Aorta (tissue), 5 donors: Measurements from ENCODE around the gene IGHMBP2. TPM values are rescaled to one million over a fixed set of nuclear protein-coding genes. Genes with fewer than 3 reads are reported as not detected.

Experiments used
- ATAC-seq: fragments of 200-7000 bp; cut with Tn5 transposase; one replicate; pipeline ENCODE4 v1.9.1; 2022; ENCODE audit warnings: moderate library complexity; ENCODE audit not compliant: low FRiP score
- DNase-seq, 2 donors: peaks; one replicate each; pipeline ENCODE4 v3.0.0-alpha.2; 2020
- H3K27ac ChIP-seq, 2 donors: one replicate each; pipeline ENCODE4 v1.5.1; 2013; ENCODE audit warnings: low read length in 2 of 2, mild to moderate bottlenecking in 2 of 2, moderate library complexity in 2 of 2, control low read depth in 1 of 2, inconsistent platforms in 1 of 2, low read depth in 1 of 2
- H3K27me3 ChIP-seq, 2 donors: one replicate each; pipeline ENCODE4 v1.6.1; 2013; ENCODE audit warnings: control low read depth in 1 of 2, low read length in 1 of 2, mild to moderate bottlenecking in 1 of 2, moderate library complexity in 1 of 2; ENCODE audit not compliant: insufficient read depth in 2 of 2, control insufficient read depth in 1 of 2
- H3K36me3 ChIP-seq, 2 donors: one replicate each; pipeline ENCODE4 v1.6.1; 2013; ENCODE audit warnings: control low read depth in 1 of 2, low read length in 1 of 2, mild to moderate bottlenecking in 1 of 2; ENCODE audit not compliant: insufficient read depth in 2 of 2, control insufficient read depth in 1 of 2
- H3K4me1 ChIP-seq, 2 donors: one replicate each; pipeline ENCODE4 v1.6.1; 2013; ENCODE audit warnings: low read length in 2 of 2, control low read depth in 1 of 2, mild to moderate bottlenecking in 1 of 2, moderate library complexity in 1 of 2; ENCODE audit not compliant: insufficient read depth in 2 of 2, control insufficient read depth in 1 of 2
- H3K4me3 ChIP-seq, 2 donors: one replicate each; pipeline ENCODE4 v1.5.1; 2013; ENCODE audit warnings: low read length in 2 of 2, control low read depth in 1 of 2, mild to moderate bottlenecking in 1 of 2
- H3K9me3 ChIP-seq: one replicate; pipeline ENCODE4 v1.6.1; 2013; ENCODE audit warnings: mild to moderate bottlenecking, low read length; ENCODE audit not compliant: control insufficient read depth
- WGBS, 2 donors: extraction: QIAGEN DNeasy Blood & Tissue Kit; methylation state at CpG; one replicate each; pipeline ENCODE4 v1.1.7; 2013; 5-methylcytosine and 5-hydroxymethylcytosine counted together
- intact Hi-C, 2 donors: fragments of 100-400 bp; cut with DNase I; formaldehyde crosslinking; loops; one replicate each; pipeline versions ENCODE4 v1.14.2 to v1.15.0; 2022
- polyA plus RNA-seq, 2 donors: library from polyadenylated mRNA; stranded (reverse); fragments of 200-250 nt; gene quantifications; one replicate each; pipeline ENCODE4 v1.2.3, GENCODE V29; 2013
- total RNA-seq, 2 donors: library from RNA; stranded (reverse); fragmentation: NEBNext Ultra II Directional; extraction: Animal tissue kit (Norgen Biotek cat#: 25700); gene quantifications; one replicate each; pipeline ENCODE4 v1.2.1, GENCODE V29; 2021
- donor health status: healthy with polysubstance abuse.
- donor health status: Bipolar disorder and iron deficiency.
- donor health status: DM: no; HTN: no; CAD: no.
- donor health status: DM: no; HTN: no; CAD: no.
- donor health status: DM: yes; HTN: yes; CAD: no.

The IGHMBP2 gene
- total and polyA plus RNA-seq, 4 donors = 5.6 to 64.7 (median 29.1) TPM

DNA sequence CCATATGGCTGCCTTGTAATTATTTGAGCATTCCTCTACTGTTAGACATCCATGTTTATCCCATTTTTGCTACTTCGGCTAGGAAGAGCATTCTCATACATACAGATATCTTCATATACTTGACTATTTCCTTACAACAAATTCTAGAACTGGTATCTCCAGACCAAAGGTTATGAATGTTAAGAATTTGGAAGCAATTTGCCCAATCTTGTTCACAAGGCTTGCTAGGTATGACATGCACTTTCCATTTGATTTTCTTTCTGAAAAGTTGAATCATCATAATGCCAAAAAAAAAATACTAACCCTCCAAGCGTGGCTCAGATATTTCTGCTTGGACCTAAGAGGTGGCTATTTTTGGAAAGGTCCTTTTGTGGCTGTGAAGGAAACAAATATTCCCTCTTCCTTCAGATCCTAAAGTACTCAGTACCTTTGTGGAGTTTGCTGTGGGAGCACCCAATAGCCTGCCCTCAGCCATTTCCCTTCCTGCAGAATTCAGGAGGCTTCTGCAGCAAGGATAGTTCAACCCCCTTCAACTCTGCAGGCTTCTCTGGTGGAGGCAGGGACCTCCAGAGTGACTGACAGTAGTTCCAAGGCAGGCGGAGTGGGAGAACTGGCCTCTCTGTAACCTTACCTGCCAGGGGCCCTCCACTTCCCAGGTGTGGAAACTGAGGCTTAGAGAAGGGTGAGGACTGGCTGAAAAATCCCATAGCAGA, 40.0 kb upstream of the IGHMBP2 start:
- no peaks in the 10 kb centered on the region for H3K27me3 ChIP-seq
- H3K27ac ChIP-seq = peak overlapping the region in 1 of 2 donors; percentile 52
- no peak for DNase-seq
- ATAC-seq = no peak
- H3K9me3 ChIP-seq = no peaks in the 10 kb centered on the region
- no peak overlapping the region for H3K4me3 ChIP-seq
- intact Hi-C loops = no loop called here
- no peaks in the 10 kb centered on the region for H3K4me1 ChIP-seq
- H3K36me3 ChIP-seq = no peaks in the 10 kb centered on the region
- WGBS, 2 donors = 66 to 67% methylated on average over 3 of the region's 3 CpGs

DNA sequence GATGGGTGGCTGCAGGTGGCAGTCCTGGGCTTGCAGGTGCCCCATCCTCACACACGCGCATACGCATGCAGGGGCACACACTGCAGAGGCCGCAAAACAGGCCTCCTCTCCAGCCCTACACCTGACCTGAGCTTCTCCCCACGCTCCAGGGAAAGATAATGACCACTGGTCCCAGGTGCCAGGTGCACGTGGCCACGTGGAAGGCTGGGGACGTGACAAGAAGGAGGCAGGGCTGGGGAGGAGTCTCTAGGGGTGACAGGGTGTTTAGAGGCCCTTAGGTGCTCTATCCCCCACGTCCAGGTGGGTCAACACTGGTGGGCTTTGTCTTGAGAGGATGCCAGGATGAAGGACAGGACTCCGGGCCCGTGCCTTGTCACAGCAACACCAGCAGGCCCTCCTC, 38.5 kb upstream of the IGHMBP2 start:
- H3K36me3 ChIP-seq = no peaks in the 10 kb centered on the region
- H3K27me3 ChIP-seq = no peaks in the 10 kb centered on the region
- peaks cover 0 to 3% of the 10 kb centered on the region in 2 donors for H3K4me1 ChIP-seq
- WGBS, 2 donors = 95 to 96% methylated on average over 9 to 11 of the region's 11 CpGs
- H3K4me3 ChIP-seq = no peak overlapping the region
- DNase-seq (no peak), ATAC-seq (no peak)
- intact Hi-C loops = no loop called here
- no peak overlapping the region for H3K27ac ChIP-seq
- H3K9me3 ChIP-seq = no peaks in the 10 kb centered on the region

GRCh38 chr11:68867066-68867465, 36.6 kb upstream of the IGHMBP2 start:
- Histone ChIP-seq H3K36me3 (no peaks in the 10 kb centered on the region), H3K4me1 (peaks cover 3 to 8% of the 10 kb centered on the region in 2 donors), H3K4me3 (no peak overlapping the region), H3K27me3 (no peaks in the 10 kb centered on the region), H3K9me3 (no peaks in the 10 kb centered on the region), H3K27ac (no peak overlapping the region)
- no peak for DNase-seq
- intact Hi-C loops = no loop called here
- 15 to 19% methylated on average over 6 of the region's 6 CpGs for WGBS, 2 donors
- ATAC-seq = no peak

GRCh38 chr11:68868221-68868835, 35.4 kb upstream of the IGHMBP2 start:
- peaks cover 3 to 12% of the 10 kb centered on the region in 2 donors for H3K4me1 ChIP-seq
- H3K36me3 ChIP-seq = no peaks in the 10 kb centered on the region
- no peaks in the 10 kb centered on the region for H3K27me3 ChIP-seq
- ATAC-seq (no peak), DNase-seq (no peak)
- intact Hi-C loops = no loop called here
- H3K9me3 ChIP-seq = no peaks in the 10 kb centered on the region
- WGBS, 2 donors = 87 to 88% methylated on average over 18 of the region's 18 CpGs
- no peak overlapping the region for H3K27ac ChIP-seq
- H3K4me3 ChIP-seq = no peak overlapping the region

DNA sequence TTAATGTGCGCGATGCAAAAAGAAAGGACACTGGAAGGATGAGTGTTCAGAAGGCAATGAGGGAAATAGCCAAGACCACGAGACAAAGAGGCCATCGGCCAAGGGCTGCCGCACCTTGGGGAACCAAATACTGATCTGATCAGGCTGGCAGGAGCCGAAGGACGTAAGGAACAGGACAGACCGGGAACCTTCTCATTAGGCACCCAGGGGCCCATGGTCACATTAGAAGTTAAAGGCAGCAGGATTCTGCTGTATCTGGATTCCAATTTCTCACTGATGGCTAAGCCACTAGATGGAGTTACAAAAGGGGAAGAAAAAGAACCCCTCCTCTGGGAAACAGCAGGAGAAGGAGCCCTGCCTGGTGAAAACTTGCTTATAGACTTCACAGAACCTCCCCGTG, 33.2 kb upstream of the IGHMBP2 start:
- no peaks in the 10 kb centered on the region for H3K9me3 ChIP-seq
- H3K4me1 ChIP-seq = peaks cover 3 to 18% of the 10 kb centered on the region in 2 donors
- whole genome bisulfite sequencing, 2 donors = 10 to 14% methylated on average over 9 of the region's 9 CpGs
- no peaks in the 10 kb centered on the region for H3K27me3 ChIP-seq
- ATAC-seq = peak; percentile 39
- peak overlapping the region in 1 of 2 donors; percentile 30 for H3K4me3 ChIP-seq
- H3K36me3 ChIP-seq = no peaks in the 10 kb centered on the region
- H3K27ac ChIP-seq = peak overlapping the region in 1 of 2 donors; percentile 69
- intact Hi-C loops = no loop called here
- DNase-seq = no peak

GRCh38 chr11:68872216-68873003, 31.3 kb upstream of the IGHMBP2 start:
- H3K27ac ChIP-seq = peak overlapping the region; percentile 47 to 50
- no peaks in the 10 kb centered on the region for H3K36me3 ChIP-seq
- ATAC-seq (no peak), DNase-seq (no peak)
- no peaks in the 10 kb centered on the region for H3K27me3 ChIP-seq
- H3K4me1 ChIP-seq = peaks cover 3 to 18% of the 10 kb centered on the region in 2 donors
- WGBS, 2 donors = 2 to 9% methylated on average over 12 of the region's 12 CpGs
- no peak overlapping the region for H3K4me3 ChIP-seq
- no peaks in the 10 kb centered on the region for H3K9me3 ChIP-seq
- intact Hi-C loops = no loop called here

DNA sequence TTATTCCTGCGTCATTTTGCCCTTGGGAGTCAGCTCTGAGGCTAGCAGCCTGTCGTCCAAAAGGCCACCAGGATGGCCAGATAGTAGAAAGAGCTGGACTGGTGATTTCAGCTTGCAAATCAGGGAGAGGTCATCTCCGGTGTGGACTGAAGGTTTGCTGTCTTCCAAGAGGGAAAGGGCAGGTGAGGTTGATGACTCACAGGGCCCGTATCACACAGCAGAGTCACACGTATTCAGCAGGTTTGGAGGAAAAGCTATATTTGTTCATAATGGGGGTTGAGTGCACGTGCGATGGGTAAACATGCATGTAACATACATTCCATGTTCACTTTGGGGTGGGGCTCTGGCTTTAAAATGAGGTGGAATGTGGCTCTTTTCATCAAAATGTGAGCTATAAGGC, 25.7 kb upstream of the IGHMBP2 start:
- ATAC-seq (no peak), DNase-seq (no peak)
- WGBS, 2 donors = 86 to 90% methylated on average over 7 of the region's 7 CpGs
- Histone ChIP-seq H3K4me1 (peaks cover 0 to 8% of the 10 kb centered on the region in 2 donors), H3K36me3 (no peaks in the 10 kb centered on the region), H3K27me3 (no peaks in the 10 kb centered on the region), H3K4me3 (no peak overlapping the region), H3K9me3 (no peaks in the 10 kb centered on the region), H3K27ac (no peak overlapping the region)
- intact Hi-C loops = no loop called here

- H3K36me3 ChIP-seq = no peaks in the 10 kb centered on the region
- no peaks in the 10 kb centered on the region for H3K27me3 ChIP-seq
- H3K9me3 ChIP-seq = no peaks in the 10 kb centered on the region
- H3K4me1 ChIP-seq = no peaks in the 10 kb centered on the region
- 96 to 98% methylated on average over 5 of the region's 5 CpGs for WGBS, 2 donors
- H3K4me3 ChIP-seq = no peak overlapping the region
- DNase-seq = no peak
- no peak overlapping the region for H3K27ac ChIP-seq
- no peak for ATAC-seq
- intact Hi-C loops = no loop called here
These were observed 22.8 kb upstream of the IGHMBP2 start for GRCh38 chr11:68880851-68881250.
